Stimulated activated CD8-positive, alpha-beta memory T cell treated with anti-CD3 and anti-CD28 coated beads, Interleukin-2, amount 100 ng/mL, for 1 hour (primary cell): ENCODE data around the gene HMGN3.

Experiments
- DNase-seq, 2 donors: peaks; one replicate each; pipeline ENCODE4 v3.0.0-alpha.2; 2020; ENCODE audit warnings: low read depth in 2 of 2

The HMGN3 gene

DNA sequence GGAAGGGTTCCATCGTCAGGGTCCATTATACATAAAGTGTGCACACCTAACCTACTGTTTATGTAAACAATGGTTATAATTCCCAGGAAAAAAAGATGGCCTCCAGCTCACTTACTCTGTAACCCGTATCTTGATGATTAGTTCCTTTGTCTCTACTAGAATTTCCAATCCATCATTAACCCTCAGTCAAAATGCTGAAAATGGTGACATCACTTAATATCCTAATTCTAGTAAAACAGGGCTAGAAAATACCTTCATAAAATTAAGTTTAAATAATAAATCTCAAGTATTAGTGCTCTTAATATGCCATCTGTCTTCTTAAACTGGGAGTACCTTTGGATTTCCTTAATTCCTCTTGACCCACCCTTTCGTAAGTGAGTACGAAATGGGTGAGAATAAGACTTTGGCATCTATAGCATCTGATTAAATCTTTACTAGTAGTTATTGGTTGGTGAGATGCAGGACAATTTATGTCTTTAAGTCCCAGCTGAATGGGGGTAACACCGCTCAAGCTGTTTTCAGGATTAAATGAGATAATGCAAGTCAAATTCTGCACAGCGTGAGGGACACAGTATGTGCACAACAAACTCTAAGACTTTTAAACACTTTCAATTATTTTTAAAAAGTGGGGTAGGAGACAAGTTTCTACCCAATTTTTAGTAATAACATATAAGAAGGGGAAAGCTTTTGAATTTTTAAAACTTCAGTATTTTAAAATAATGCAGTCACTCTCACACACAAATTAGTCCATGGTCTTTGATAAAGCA, 1.6 kb downstream of the HMGN3 start:
- no peak for DNase-seq

GRCh38 chr6:79231666-79232065, 2.8 kb downstream of the HMGN3 start:
- no peak for DNase-seq

DNA sequence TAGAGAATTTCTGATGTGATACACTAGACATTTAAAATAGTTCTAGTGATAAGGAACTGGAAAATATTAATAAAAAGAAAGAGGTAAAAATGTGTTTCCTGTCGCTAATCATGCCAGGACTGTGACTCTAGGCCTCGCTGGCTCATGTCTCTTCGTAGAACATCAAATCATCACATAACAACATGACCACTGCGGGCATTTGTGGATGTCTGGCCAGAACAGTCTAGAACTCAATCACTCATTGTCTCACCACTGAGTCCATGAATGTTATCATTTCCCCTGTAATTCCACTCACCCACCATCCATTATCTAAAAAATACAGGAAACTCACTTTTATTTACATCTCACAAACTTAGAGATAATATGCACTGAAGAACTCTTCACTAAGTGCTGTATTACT, 3.4 kb downstream of the HMGN3 start:
- no peak for DNase-seq

GRCh38 chr6:79230149-79230548, 4.3 kb downstream of the HMGN3 start:
- DNase-seq, result no peak

DNA sequence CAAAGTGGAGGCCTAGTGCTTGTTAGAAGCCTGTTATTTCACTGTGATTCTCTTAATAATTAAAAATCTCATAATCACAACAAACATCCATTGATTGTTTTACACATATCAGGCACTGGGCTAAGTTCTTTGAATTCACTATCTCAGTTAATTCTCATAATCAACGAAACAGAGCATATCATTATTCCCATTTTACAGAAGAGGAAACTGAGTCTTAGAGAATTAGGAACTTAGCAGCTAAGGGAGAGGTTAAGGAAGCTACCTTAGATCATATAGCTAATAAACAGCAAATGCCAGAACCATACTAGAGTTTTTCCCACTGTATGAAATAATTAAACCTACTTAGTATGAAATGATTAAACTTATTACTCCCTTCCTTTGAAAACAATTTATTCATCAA, 7.0 kb downstream of the HMGN3 start:
- DNase-seq, result no peak

DNA sequence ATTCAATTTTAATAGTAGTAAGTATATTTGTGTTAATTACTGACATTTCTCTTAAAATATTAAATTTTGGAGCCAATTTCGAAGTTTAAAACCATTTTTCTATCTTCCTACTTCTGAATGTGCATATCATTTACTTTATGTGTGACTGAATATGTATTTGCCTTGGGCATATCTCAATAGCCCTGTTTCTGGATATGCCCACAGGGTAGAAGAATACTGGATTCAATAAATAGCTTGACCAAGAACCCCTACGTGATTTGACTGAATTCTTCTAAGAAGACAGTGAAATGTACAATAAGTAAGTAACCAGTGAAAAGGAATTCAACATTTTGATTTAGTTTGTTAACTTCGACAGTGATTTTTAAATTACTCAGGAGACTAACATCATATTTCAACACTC, 7.8 kb downstream of the HMGN3 start:
- no peak for DNase-seq

- DNase-seq, result no peak
Measured at GRCh38 chr6:79225717-79226599, 8.5 kb downstream of the HMGN3 start.

GRCh38 chr6:79223611-79224404, 10.7 kb downstream of the HMGN3 start:
- no peak for DNase-seq

- DNase-seq, result no peak
Measured at GRCh38 chr6:79215213-79215824, 19.2 kb downstream of the HMGN3 start.

GRCh38 chr6:79212859-79213258, 21.6 kb downstream of the HMGN3 start:
- no peak for DNase-seq

DNA sequence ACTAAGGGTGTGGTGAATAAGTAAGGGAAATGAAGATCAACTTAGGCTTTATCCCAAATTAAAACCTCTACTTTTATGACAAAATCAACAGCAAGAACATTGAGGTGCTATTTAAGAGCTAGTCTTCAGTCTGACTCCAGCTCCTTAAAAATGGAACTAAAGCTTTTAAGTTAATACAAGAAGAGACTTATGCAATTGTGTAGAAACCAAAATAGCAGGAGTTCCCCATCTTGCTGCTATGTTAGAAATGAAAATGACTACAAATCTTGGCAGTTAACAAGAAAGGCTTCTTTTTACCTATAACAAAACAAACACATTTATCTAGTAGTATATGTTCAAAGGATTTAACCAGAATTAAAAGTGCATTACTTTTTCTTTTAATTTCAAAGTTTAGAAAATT, 25.7 kb downstream of the HMGN3 start:
- no peak for DNase-seq

DNA sequence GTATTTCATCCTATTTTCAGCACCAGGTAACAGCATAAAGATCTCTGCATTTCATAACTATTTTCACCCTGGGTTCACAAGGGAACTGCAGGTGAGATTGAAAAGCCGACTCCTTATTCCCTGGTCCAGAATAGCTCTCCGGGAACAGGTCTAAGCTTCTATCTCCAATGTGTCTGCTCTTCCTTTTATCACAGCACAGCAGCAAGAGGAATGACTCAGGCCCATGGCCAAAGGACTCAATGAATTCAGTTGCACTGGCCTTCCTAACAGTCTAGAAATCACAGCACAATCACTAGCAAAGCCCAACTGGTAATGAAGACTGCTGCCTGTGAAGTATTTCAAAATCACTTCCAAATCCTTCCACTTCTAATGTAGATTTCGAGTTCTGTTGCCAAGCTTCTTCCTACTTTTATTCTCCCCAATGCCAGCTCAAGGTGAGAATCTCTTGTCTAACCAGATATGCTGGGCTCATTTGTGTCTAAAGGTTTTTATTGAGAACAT, 30.7 kb downstream of the HMGN3 start:
- no peak for DNase-seq

DNA sequence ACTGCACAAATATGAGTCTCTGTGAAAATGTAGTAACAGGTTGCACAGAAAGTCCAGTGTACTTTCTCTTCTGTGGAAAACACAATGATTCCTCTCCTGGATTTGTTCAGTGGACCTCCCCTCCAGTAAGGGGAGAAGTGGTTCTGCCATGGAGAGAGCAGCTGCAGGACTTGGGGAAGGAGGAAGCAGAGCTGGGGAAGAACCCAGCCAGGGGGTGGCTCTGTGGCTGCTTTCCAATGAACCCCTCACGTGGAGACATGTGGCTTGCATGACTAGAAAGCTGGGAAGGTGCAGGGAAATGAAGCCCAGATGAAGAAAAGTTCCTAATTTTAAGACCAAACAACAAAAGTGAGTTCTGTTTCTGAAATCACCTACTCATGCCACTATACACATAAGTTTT, 31.9 kb downstream of the HMGN3 start:
- DNase-seq, result no peak

GRCh38 chr6:79201983-79202382, 32.5 kb downstream of the HMGN3 start:
- no peak for DNase-seq

- DNase-seq, result no peak
Measured at GRCh38 chr6:79201143-79201542, 33.3 kb downstream of the HMGN3 start.

GRCh38 chr6:79196912-79197311, 37.6 kb downstream of the HMGN3 start:
- no peak for DNase-seq

DNA sequence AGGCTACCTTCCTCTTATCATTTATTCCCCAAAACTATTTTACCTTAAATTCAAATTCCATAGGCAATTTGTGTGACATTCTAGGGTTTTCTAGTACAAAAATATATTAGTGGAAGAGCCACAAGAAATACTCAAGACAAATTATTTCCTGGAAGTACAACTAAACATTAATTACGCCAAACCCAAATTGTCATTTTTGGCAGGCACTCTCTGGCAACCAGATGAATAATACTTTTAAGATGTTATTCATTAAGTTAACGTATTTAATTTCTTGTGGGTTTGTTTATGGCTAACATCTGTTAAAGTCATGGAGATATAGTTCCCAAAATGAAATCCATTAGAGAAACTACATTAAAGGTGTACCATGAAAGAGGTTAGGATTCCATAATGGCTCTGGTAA, 40.5 kb downstream of the HMGN3 start:
- no peak for DNase-seq

- DNase-seq, result no peak
Measured at GRCh38 chr6:79189760-79190350, 44.6 kb downstream of the HMGN3 start.

GRCh38 chr6:79188885-79189480, 45.5 kb downstream of the HMGN3 start:
- DNase-seq, result no peak

DNA sequence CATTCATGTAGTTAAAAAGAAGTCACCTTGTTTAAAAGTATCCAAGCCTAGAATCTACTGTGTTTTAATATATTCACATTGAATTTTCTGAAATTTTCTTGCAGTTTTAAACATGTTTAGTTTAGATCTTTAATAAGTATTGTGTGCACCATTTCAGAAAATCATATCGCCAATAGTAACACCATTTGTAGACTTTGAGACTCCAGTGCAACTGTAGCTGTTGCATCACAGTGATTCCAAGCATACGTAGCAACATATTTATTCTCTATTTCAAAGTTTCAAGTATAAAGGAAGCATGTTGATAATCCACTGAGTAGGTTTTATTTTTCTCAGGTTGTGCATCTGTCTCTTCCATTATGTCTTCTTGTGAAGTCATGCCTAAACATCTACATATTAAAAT, 46.4 kb downstream of the HMGN3 start:
- no peak for DNase-seq

DNA sequence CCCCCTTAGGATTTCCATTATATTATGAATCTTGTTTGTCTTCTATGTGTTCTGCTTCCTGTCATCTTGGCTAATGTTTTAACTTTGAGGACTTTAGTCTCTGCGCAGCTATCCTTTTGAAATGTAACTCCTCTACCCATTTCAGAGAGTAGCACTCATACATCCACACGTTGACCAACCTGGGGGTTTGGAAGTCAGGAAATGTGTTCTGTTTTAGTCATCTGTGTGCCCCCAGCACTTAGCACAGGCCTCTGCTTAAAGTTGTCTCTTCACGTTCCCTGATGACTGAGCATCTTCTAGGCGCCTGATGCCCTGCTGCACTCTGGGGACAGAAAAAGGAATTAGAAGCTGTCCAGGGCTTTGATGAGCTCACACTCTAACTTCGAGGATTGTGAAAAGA, 47.9 kb downstream of the HMGN3 start:
- DNase-seq, result no peak
